DMS114 treated with DMSO at 0.1 percent for 48 hours (cell line): ENCODE results near the gene EPS15.
"Not testable (repeated sequence)": the region's sequence is repeated elsewhere in the genome, so short reads cannot be mapped to it uniquely, and the experiment has no call there.

Experiments used
- DNase-seq: peaks from one replicate; lab custom pipeline; 2025; ENCODE audit not compliant: unreplicated experiment; lab: John Stamatoyannopoulos, UW

EPS15 gene

GRCh38 chr1:51515982-51516648 is 3.0 kb downstream of the EPS15 start:
- DNase-seq, result no peak

DNA sequence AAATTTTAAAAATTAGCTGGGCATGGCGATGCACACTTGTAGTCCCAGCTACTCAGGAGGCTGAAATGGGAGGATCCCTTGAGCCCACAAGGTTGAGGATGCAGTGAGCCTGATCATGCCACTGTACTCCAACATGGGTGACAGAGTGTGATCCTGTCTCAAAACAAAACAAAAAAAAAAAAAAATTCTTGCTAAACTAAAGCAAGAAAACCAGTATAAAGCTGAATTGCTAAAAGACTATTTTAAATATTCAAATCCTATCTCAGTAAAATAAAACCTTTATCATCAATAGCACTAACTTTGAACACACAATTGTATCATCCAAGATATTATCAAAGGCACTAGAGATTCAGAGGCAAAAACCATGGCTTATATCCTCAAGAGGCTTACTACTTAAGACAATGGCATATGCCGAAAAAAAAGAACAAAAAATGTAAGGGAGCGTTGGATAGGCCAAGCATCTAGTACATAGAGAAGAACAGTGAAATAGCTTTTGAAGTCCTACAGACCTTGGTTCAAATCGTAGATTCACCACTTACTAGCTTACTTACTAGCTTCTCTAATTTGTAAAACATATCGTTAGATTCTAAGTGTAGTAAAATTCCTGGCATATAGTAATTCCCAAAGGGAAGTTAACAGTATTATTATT is 3.6 kb downstream of the EPS15 start:
- DNase-seq, result no peak

DNA sequence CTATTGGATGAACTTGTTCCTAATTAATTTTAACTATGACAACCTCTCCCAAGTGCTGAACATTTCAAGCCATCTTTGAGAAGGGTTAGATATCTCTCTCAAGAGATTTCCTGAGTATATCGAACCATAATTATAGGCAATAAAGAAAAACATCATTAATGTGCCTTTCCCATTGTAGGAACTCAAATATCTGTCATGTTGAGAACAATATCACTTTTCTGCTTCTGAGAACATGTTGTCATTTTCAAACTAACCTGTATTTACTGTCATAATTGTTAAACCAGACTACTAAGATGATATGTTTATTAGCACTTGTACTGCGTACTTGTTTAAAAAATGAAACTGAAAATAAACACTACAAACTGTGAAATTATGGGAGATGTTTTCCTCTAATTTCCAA is 4.3 kb downstream of the EPS15 start:
- no peak for DNase-seq

- DNase-seq, result no peak
These were observed 6.5 kb downstream of the EPS15 start for GRCh38 chr1:51512606-51513005.

GRCh38 chr1:51512120-51512519 is 6.9 kb downstream of the EPS15 start:
- DNase-seq, result no peak

DNA sequence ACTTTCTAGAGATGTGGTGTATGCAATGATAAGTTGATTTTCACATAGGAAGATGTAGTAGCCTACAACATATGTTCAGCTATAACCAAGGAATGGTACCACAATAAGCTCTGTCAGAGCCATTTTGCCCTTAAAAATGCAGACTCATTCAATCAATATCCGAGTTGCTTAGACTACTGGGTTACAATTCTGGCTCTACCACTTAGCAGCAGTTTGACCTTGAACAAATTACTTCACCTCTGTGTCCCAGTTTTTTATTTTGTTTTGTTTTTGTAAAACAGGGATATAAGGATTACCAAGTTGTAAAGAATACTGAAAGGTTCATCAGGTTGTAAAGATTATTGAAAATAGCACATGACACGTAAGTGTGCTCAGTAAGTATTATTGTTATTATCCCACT is 9.3 kb downstream of the EPS15 start:
- DNase-seq, result no peak

DNA sequence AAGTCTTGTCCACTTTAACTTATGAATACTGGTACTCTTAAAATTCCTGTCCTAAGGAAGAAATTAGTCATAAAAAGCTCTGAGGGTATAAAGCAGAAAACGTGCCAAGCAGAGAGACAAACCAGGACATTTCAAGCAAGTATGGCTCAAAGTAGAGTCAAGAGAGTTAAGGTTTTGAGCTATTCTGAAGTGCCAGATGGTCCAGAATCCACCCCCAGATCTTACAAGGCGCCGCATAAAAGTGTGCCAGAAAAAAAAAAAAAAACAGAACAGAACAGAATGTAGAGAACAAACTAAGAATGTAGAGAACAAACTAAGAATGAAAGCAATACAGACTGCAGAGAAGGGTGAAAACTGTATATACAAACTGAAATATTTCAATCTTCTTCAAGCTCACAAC is 12.5 kb downstream of the EPS15 start:
- DNase-seq, result no peak

- no peak for DNase-seq
These were observed 14.1 kb downstream of the EPS15 start for GRCh38 chr1:51504806-51505525.

GRCh38 chr1:51501218-51501630 is 17.8 kb downstream of the EPS15 start:
- not testable (repeated sequence) for DNase-seq

- DNase-seq, result no peak
These were observed 19.4 kb downstream of the EPS15 start for GRCh38 chr1:51499694-51500093.

GRCh38 chr1:51498924-51499323 is 20.1 kb downstream of the EPS15 start:
- no peak for DNase-seq

DNA sequence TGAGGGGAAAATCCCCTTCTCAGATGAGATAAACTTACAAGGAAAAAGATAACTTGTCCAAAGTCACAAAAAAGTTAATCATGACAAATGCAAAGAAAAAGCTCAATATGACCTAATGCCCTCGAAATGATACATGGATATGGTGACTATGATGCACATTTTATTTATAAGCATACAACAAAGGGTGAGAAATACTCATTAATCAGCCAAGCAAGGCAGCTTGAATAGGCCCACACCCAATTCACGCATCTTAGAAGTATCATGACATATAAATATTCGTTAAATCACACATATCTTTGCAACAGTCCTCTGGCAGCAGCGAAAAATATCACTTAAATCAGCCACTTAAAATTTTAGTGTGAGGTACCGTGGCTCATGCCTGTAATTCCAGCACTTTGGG is 21.7 kb downstream of the EPS15 start:
- DNase-seq, result no peak

DNA sequence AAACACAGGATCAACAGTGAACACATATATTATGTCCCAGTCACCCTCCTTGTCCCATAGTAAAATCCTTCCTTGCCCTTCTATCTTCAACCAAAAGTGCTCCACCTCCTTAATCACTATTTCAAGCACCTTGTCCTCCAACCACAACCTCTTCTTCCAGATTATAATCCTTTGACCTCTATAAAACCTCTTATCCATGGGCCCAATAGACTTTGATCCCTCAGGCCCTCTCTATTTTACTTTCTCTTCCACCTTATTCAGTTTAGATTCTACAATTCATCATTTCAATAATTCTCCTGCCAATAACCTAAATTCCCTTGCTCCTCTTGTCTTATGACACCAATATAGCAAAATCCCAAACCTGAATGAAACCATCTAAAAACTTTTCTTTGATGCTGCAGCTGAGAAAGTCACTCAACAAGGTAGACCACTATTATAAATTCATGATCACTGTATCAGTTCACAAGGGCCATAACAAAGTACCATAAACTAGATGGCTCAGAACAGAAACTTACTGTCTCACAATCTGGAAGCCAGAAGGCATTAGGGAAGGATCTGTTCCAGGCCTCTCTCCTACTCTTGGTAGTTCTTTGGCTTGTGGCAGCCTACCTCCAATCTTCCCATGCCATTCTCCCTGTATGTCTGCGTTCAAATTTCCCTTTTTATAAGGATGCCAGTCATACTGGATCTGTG is 24.8 kb downstream of the EPS15 start:
- no peak for DNase-seq

- no peak for DNase-seq
These were observed 27.7 kb downstream of the EPS15 start for GRCh38 chr1:51491166-51491981.

GRCh38 chr1:51489472-51489871 is 29.6 kb downstream of the EPS15 start:
- DNase-seq, result no peak

GRCh38 chr1:51488372-51489050 is 30.6 kb downstream of the EPS15 start:
- DNase-seq, result no peak

DNA sequence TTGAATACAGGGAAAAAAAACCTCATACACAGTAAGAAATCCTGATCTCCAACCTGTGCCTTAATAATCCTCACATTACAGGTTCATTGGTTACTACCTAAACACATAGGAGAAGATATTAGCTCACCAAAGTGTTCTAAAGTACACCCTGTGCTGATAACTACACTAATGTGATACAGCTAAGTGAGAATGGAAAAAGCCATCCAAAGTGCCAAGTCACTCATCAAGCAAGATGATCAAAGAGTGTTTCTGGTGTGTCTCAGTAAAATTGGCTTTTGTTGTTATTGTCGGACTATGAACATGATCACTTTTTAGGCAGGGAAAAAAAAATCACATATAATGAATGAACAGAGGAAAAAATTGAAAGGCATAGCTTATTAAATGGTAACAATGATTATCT is 31.4 kb downstream of the EPS15 start:
- no peak for DNase-seq

DNA sequence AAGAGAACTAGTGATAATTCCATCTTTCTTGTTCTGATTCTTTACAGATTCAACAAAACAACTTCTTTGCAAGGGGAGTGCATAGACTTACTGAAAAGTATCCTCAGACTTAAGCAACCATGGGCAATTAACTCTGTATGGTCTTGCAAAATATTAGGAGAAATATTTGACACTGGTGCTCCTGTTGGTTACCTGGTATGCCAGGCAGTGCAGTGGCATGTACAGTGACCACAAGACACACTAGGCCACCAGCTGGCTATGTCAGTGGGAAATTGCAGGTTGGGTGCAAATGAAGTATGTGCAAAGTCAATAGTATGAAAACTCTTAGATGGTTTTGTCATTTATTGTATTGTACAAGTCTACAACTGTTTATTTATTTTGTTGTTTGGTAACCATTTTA is 34.5 kb downstream of the EPS15 start:
- no peak for DNase-seq

DNA sequence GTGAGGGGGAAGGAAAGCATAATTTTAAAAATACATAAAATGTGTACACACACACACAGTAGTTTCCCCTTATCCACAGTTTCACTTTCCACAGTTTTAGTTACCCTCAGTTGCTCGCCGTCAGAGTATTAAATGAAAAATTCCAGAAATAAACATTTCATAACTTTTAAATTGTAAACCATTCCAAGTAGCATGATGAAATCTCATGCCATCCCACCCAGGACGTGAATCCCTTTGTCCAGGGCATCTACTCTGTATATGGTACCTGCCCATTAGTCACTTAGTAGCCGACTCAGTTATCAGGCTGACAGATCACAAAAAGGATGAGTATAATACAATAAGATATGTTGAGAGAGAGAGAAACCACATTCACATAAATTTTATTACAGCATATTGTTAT is 36.2 kb downstream of the EPS15 start:
- no peak for DNase-seq
